Keratinocyte (primary cell): ENCODE measurements around the gene SOSTDC1. TPM values are rescaled to one million over a fixed set of nuclear protein-coding genes. Genes with fewer than 3 reads are reported as not detected.

Source experiments
- DNase-seq: peaks from one replicate; pipeline ENCODE4 v3.0.0-alpha.2; 2011; ENCODE audit warnings: low read depth, missing footprints, low spot score
- FAIRE-seq: peaks from 2 replicates; lab custom pipeline; 2011; peaks lifted over from hg19 to GRCh38; lab: Jason Lieb, UNC
- H2AFZ ChIP-seq: 2 replicates; pipeline ENCODE4 v1.6.0; 2012; ENCODE audit warnings: low read length, control low read depth, inconsistent platforms; ENCODE audit not compliant: control insufficient read depth
- H3K27ac ChIP-seq: 2 replicates; pipeline ENCODE4 v1.5.1; 2011; ENCODE audit warnings: low read length; ENCODE audit not compliant: control insufficient read depth, insufficient read depth
- H3K27me3 ChIP-seq: 3 replicates; pipeline ENCODE4 v1.6.0; 2011; ENCODE audit warnings: low read length; ENCODE audit not compliant: control insufficient read depth, insufficient read depth; ENCODE audit errors: extremely low read depth
- H3K36me3 ChIP-seq, 2 experiments: 2 replicates in 1 of 2; 3 replicates in 1 of 2; pipeline ENCODE4 v1.5.1; 2011; ENCODE audit warnings: low read length in 2 of 2, mild to moderate bottlenecking in 1 of 2; ENCODE audit not compliant: control insufficient read depth in 2 of 2, insufficient read depth in 2 of 2; ENCODE audit errors: extremely low read depth in 1 of 2
- H3K4me1 ChIP-seq: 3 replicates; pipeline ENCODE4 v1.5.1; 2011; ENCODE audit warnings: low read length; ENCODE audit not compliant: control insufficient read depth, insufficient read depth; ENCODE audit errors: extremely low read depth
- H3K4me2 ChIP-seq: 3 replicates; pipeline ENCODE4 v1.6.0; 2011; ENCODE audit warnings: low read depth, low read length; ENCODE audit not compliant: control insufficient read depth, insufficient read depth; ENCODE audit errors: extremely low read depth
- H3K4me3 ChIP-seq, 3 experiments: fragments of 200-600 bp in 1 of 3; sonication (generic) in 1 of 3; 2 replicates in 2 of 3; 3 replicates in 1 of 3; pipeline ENCODE4 v1.5.1; 2011 to 2016; ENCODE audit warnings: low read length in 3 of 3, mild to moderate bottlenecking in 3 of 3, control low read depth in 2 of 3, inconsistent platforms in 1 of 3, low read depth in 1 of 3, mixed read lengths in 1 of 3, mixed run types in 1 of 3, moderate library complexity in 1 of 3; ENCODE audit not compliant: control insufficient read depth in 2 of 3, insufficient read depth in 2 of 3; ENCODE audit errors: extremely low read depth in 1 of 3
- H3K79me2 ChIP-seq: 2 replicates; pipeline ENCODE4 v1.6.0; 2012; ENCODE audit warnings: low read length; ENCODE audit not compliant: control insufficient read depth, insufficient read depth
- H3K9ac ChIP-seq: 3 replicates; pipeline ENCODE4 v1.6.0; 2011; ENCODE audit warnings: low read length; ENCODE audit not compliant: control insufficient read depth, insufficient read depth; ENCODE audit errors: extremely low read depth
- H3K9me1 ChIP-seq: 3 replicates; pipeline ENCODE4 v1.6.0; 2011; ENCODE audit warnings: low read length; ENCODE audit not compliant: control insufficient read depth, insufficient read depth; ENCODE audit errors: extremely low read depth
- H3K9me3 ChIP-seq: 2 replicates; pipeline ENCODE4 v1.5.1; 2012; ENCODE audit warnings: low read depth, low read length; ENCODE audit not compliant: control insufficient read depth
- H4K20me1 ChIP-seq: 3 replicates; pipeline ENCODE4 v1.6.0; 2011; ENCODE audit warnings: low read length; ENCODE audit not compliant: control insufficient read depth, insufficient read depth; ENCODE audit errors: extremely low read depth
- EZH2 ChIP-seq: IDR thresholded peaks from one replicate; pipeline ENCODE4 v1.6.1; 2012; ENCODE audit warnings: inconsistent platforms, mild to moderate bottlenecking, low read length, moderate library complexity
- dilution Hi-C: fragments of 300-500 bp; cut with MboI; formaldehyde crosslinking; loops from one replicate; pipeline ENCODE4 v1.7.0; 2020; ENCODE audit warnings: low sequenced_read_pairs; ENCODE audit not compliant: extremely low pct_ligation_motif_present
- polyA plus RNA-seq, 5 experiments: library from polyadenylated mRNA; depleted of rRNA in 3 of 5; stranded (reverse) in 3 of 5; stranded (forward) in 1 of 5; unstranded in 1 of 5; fragments of >200 nt; gene quantifications; 1 replicate in 1 of 5; 2 replicates in 3 of 5; 3 replicates in 1 of 5; pipeline versions ENCODE4 v1.2.1 to v1.2.3, GENCODE V29; 2011 to 2012; ENCODE audit warnings: missing spikeins in 2 of 5, low read depth in 1 of 5, low replicate concordance in 1 of 5
- TF ChIP-seq, protein P1 (sequence below), 3 experiments: IDR thresholded peaks in 1 of 3; conservative IDR thresholded peaks in 1 of 3; optimal IDR thresholded peaks in 1 of 3; 2 replicates in 2 of 3; 3 replicates in 1 of 3; pipeline versions ENCODE3 to v1.5.1; 2011; ENCODE audit warnings: low read length in 3 of 3, mild to moderate bottlenecking in 3 of 3, moderate library complexity in 2 of 3, control low read depth in 1 of 3, inconsistent platforms in 1 of 3; ENCODE audit not compliant: insufficient read depth in 2 of 3; ENCODE audit errors: extremely low read depth in 1 of 3

Gene SOSTDC1
- polyA plus RNA-seq, 1 donor (not counting 4 experiments of a cell fraction or from before 2014, with no cell fraction given) = 0.31 TPM

DNA sequence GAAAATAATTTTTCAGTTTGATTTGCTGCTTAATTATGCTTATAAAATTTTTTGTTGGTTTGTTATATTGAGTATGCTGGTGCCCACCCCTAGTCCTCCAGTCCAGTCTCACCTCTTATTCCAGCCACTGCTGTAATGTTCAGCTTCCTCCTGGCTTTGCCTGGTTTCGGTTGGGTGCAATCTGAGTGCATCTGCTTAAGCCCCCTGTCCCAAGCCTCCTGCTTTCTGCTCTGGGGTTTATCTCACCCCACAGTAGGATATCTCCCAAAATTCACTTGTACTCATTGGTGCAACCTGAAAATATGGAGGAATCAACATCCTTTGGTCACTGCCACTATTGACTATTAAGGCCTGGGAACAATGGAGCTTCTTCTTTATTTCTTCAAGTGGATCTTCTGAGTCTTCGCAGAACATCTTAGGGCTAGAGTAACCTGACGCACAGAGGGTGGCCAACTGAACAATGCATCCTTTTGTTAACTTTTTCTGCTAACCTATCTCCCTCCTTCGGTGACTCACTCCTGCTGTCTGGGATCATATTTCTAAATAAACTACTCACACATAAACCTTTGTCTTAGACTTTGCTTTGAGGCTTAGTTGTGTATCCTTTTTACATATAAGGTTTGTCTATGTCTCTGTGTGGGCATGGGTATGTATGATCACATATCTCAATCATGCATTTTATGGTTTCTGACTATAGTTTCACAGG is 19.1 kb upstream of the SOSTDC1 start:
- FAIRE-seq = peak; percentile 87
- no peak for TF ChIP-seq EZH2
- TF ChIP-seq, protein P1, sequence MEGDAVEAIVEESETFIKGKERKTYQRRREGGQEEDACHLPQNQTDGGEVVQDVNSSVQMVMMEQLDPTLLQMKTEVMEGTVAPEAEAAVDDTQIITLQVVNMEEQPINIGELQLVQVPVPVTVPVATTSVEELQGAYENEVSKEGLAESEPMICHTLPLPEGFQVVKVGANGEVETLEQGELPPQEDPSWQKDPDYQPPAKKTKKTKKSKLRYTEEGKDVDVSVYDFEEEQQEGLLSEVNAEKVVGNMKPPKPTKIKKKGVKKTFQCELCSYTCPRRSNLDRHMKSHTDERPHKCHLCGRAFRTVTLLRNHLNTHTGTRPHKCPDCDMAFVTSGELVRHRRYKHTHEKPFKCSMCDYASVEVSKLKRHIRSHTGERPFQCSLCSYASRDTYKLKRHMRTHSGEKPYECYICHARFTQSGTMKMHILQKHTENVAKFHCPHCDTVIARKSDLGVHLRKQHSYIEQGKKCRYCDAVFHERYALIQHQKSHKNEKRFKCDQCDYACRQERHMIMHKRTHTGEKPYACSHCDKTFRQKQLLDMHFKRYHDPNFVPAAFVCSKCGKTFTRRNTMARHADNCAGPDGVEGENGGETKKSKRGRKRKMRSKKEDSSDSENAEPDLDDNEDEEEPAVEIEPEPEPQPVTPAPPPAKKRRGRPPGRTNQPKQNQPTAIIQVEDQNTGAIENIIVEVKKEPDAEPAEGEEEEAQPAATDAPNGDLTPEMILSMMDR (optimal IDR thresholded peaks at IDR 0.05 in 1 of 3, IDR thresholded peaks at IDR 0.05 in 1 of 3, conservative IDR thresholded peaks at IDR 0.05 in 1 of 3; ENCODE audit: extremely low read depth in 1 of 3, insufficient read depth in 2 of 3, low read length in 3 of 3) = no peak
- H3K9ac ChIP-seq = peak overlapping the region; percentile 11
- no peak overlapping the region for H2AFZ ChIP-seq
- peak; percentile 40 for DNase-seq
- H3K4me3 ChIP-seq = no peak overlapping the region
- dilution Hi-C loops = no loop called here
- no peaks in the 10 kb centered on the region for H3K79me2 ChIP-seq
- no peaks in the 10 kb centered on the region for H3K9me3 ChIP-seq
- no peaks in the 10 kb centered on the region for H3K27me3 ChIP-seq
- no peaks in the 10 kb centered on the region for H3K36me3 ChIP-seq
- H4K20me1 ChIP-seq = no peaks in the 10 kb centered on the region
- no peaks in the 10 kb centered on the region for H3K9me1 ChIP-seq
- no peak overlapping the region for H3K4me2 ChIP-seq
- peaks cover 14% of the 10 kb centered on the region for H3K4me1 ChIP-seq
- H3K27ac ChIP-seq = peak overlapping the region; percentile 56

DNA sequence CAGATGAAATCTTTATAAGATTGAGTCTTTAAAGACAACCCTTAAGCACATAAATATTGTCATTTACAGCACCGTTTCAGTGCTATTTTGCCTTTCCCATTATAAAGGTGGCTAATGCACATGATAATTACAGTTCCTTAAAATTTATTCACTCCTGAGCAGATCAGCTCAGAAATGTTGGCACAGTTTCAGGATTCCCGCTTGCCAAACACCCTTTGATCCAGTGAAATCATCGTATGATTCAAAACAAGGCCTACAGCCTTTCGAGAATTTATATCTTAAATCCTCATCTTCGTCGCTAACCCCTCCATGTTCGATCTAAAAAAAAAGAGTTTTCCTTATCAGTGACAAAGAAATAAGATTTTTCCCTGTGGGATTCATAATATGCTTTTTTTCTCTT is 14.1 kb upstream of the SOSTDC1 start:
- H3K9me3 ChIP-seq = no peaks in the 10 kb centered on the region
- H3K36me3 ChIP-seq = no peaks in the 10 kb centered on the region
- no peak for FAIRE-seq
- DNase-seq = no peak
- no peak overlapping the region for H2AFZ ChIP-seq
- H3K4me3 ChIP-seq = no peak overlapping the region
- H3K9me1 ChIP-seq = no peaks in the 10 kb centered on the region
- H3K9ac ChIP-seq = no peak overlapping the region
- H4K20me1 ChIP-seq = no peaks in the 10 kb centered on the region
- H3K4me2 ChIP-seq = no peak overlapping the region
- peaks cover 4% of the 10 kb centered on the region for H3K4me1 ChIP-seq
- no peaks in the 10 kb centered on the region for H3K79me2 ChIP-seq
- H3K27ac ChIP-seq = no peak overlapping the region
- dilution Hi-C loops = no loop called here
- no peaks in the 10 kb centered on the region for H3K27me3 ChIP-seq
- no peak for TF ChIP-seq EZH2
- TF ChIP-seq, protein P1 (optimal IDR thresholded peaks at IDR 0.05 in 1 of 3, IDR thresholded peaks at IDR 0.05 in 1 of 3, conservative IDR thresholded peaks at IDR 0.05 in 1 of 3; ENCODE audit: extremely low read depth in 1 of 3, insufficient read depth in 2 of 3, low read length in 3 of 3) = no peak
